Spleen (tissue), 11 donors: ENCODE measurements around the gene MICAL3. TPM values are rescaled to one million over a fixed set of nuclear protein-coding genes. Genes with fewer than 3 reads are reported as not detected.

ENCODE experiments used
- DNase-seq: peaks from one replicate; pipeline ENCODE4 v3.0.0-alpha.2; 2020
- H3K27ac ChIP-seq, 8 donors: fragments of 200-600 bp; sonication (generic) in 7 of 8; 1 replicate in 4 of 8; 2 replicates in 4 of 8; pipeline versions ENCODE4 v1.5.0 to v1.8.0; 2016 to 2021; ENCODE audit warnings: inconsistent platforms in 4 of 8, mild to moderate bottlenecking in 4 of 8, moderate library complexity in 1 of 8
- H3K27me3 ChIP-seq, 7 donors: fragments of 200-600 bp; sonication (generic) in 6 of 7; replicated peaks in 1 of 7; 1 replicate in 4 of 7; 2 replicates in 3 of 7; pipeline versions ENCODE4 v1.5.0 to v1.8.0; 2016 to 2021; ENCODE audit warnings: inconsistent platforms in 3 of 7, mild to moderate bottlenecking in 1 of 7
- H3K36me3 ChIP-seq, 6 donors: fragments of 200-600 bp; sonication (generic) in 5 of 6; 1 replicate in 4 of 6; 2 replicates in 2 of 6; pipeline versions ENCODE4 v1.5.0 to v1.8.0; 2016 to 2021; ENCODE audit warnings: inconsistent platforms in 2 of 6
- H3K4me1 ChIP-seq, 6 donors: fragments of 200-600 bp; sonication (generic) in 5 of 6; 1 replicate in 3 of 6; 2 replicates in 3 of 6; pipeline versions ENCODE4 v1.5.0 to v1.8.0; 2016 to 2021; ENCODE audit warnings: inconsistent platforms in 3 of 6
- H3K4me3 ChIP-seq, 8 donors: fragments of 200-600 bp; sonication (generic) in 7 of 8; 1 replicate in 4 of 8; 2 replicates in 4 of 8; pipeline versions ENCODE4 v1.5.0 to v1.8.0; 2016 to 2021; ENCODE audit warnings: inconsistent platforms in 4 of 8, mild to moderate bottlenecking in 4 of 8, moderate library complexity in 2 of 8
- H3K9me3 ChIP-seq, 8 donors: fragments of 200-600 bp; sonication (generic) in 7 of 8; 1 replicate in 4 of 8; 2 replicates in 4 of 8; pipeline versions ENCODE4 v1.5.0 to v1.8.0; 2016 to 2021; ENCODE audit warnings: inconsistent platforms in 4 of 8
- POLR2A ChIP-seq, 3 donors: fragments of 450-650 bp; IDR thresholded peaks; one replicate each; pipeline ENCODE4 v1.5.1; 2017; ENCODE audit warnings: antibody characterized with exemption in 3 of 3, mild to moderate bottlenecking in 1 of 3
- POLR2AphosphoS5 ChIP-seq, 3 donors: sonication (generic); formaldehyde crosslinking; IDR thresholded peaks; one replicate each; pipeline ENCODE4 v1.5.1; 2017; ENCODE audit warnings: antibody characterized with exemption in 3 of 3
- WGBS, 5 donors: extraction: QIAGEN DNeasy Blood & Tissue Kit in 3 of 5; methylation state at CpG; one replicate each; pipeline versions ENCODE4 v1.1.5 to v1.1.7; 2013 to 2018; 5-methylcytosine and 5-hydroxymethylcytosine counted together
- intact Hi-C: fragments of 100-400 bp; cut with DNase I; formaldehyde crosslinking; loops from one replicate; pipeline ENCODE4 v1.15.0; 2023; ENCODE audit warnings: low total_unique reads
- polyA plus RNA-seq, 3 donors: library from polyadenylated mRNA; stranded (reverse); fragments of 200-250 nt; gene quantifications; one replicate each; pipeline ENCODE4 v1.2.1, GENCODE V29; 2013
- total RNA-seq, 7 donors: library from RNA; depleted of rRNA in 3 of 7; stranded (reverse); fragments of >200 nt in 3 of 7; fragmentation: NEBNext Ultra II Directional in 4 of 7; extraction: Animal tissue kit (Norgen Biotek cat#: 25700) in 4 of 7; gene quantifications; one replicate each; pipeline versions ENCODE4 v1.1.0 to v1.2.1, GENCODE V29; 2016 to 2021
- TF ChIP-seq, protein P1 (sequence below), 11 experiments: fragments of 200-600 bp in 7 of 11; fragments of 450-650 bp in 4 of 11; sonication (generic) in 4 of 11; IDR thresholded peaks in 8 of 11; conservative IDR thresholded peaks in 3 of 11; 1 replicate in 7 of 11; 2 replicates in 4 of 11; pipeline versions ENCODE4 v1.4.0 to v1.8.0; 2016 to 2021; ENCODE audit warnings: antibody characterized with exemption in 11 of 11, inconsistent platforms in 4 of 11, mild to moderate bottlenecking in 1 of 11
- donor health status: healthy with polysubstance abuse.
- donor health status: DM: no; HTN: no; CAD: no; lungs with moderate emphysema.
- donor health status: DM: no; HTN: no; CAD: no.
- donor health status: Bipolar disorder and iron deficiency.
- donor health status: healthy.
- donor health status: DM: no; HTN: no; CAD: no.
- donor health status: DM: yes; HTN: yes; CAD: no.

MICAL3 gene
- total and polyA plus RNA-seq, 10 donors: 2.6 to 133 (median 75.2) TPM

DNA sequence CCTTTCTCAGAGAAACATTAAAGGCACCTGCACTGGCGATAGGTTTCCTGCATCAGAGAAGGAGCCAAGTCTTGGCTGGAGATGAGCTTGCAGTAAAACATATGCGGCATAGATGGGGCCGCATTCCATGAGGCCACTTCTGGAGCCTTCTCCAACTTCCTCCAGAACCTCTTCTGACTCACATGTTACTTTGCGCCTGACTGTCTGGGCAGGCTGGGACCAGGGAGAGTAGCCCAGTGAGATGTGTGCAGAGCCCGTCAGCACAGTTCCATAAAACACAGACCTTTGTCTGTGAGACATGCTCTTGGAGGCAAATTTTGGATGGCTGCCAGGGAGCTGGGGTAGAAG is 194.7 kb downstream of the MICAL3 start:
- 64 to 84% (median 82%) methylated on average over 5 of the region's 5 CpGs for WGBS, 5 donors
- peaks cover 0 to 99% (median 37%) of the 10 kb centered on the region in 6 donors for H3K36me3 ChIP-seq
- H3K4me1 ChIP-seq: peaks cover 15 to 48% (median 36%) of the 10 kb centered on the region in 6 donors
- no peak for TF ChIP-seq POLR2A (IDR thresholded peaks at IDR 0.05)
- TF ChIP-seq, protein P1, sequence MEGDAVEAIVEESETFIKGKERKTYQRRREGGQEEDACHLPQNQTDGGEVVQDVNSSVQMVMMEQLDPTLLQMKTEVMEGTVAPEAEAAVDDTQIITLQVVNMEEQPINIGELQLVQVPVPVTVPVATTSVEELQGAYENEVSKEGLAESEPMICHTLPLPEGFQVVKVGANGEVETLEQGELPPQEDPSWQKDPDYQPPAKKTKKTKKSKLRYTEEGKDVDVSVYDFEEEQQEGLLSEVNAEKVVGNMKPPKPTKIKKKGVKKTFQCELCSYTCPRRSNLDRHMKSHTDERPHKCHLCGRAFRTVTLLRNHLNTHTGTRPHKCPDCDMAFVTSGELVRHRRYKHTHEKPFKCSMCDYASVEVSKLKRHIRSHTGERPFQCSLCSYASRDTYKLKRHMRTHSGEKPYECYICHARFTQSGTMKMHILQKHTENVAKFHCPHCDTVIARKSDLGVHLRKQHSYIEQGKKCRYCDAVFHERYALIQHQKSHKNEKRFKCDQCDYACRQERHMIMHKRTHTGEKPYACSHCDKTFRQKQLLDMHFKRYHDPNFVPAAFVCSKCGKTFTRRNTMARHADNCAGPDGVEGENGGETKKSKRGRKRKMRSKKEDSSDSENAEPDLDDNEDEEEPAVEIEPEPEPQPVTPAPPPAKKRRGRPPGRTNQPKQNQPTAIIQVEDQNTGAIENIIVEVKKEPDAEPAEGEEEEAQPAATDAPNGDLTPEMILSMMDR (IDR thresholded peaks at IDR 0.05 in 8 of 11, conservative IDR thresholded peaks at IDR 0.05 in 3 of 11): no peak
- TF ChIP-seq POLR2AphosphoS5 (IDR thresholded peaks at IDR 0.05): no peak
- intact Hi-C loops: loop anchor here (2.0 to 5.0 kb wide), 2 partner anchors 198 to 241 kb away; no protein-coding TSS in a partner anchor
- no peaks in the 10 kb centered on the region for H3K27me3 ChIP-seq
- peak overlapping the region in 3 of 8 donors; percentile 81 to 89 (median 81) for H3K27ac ChIP-seq
- no peak for DNase-seq
- no peak overlapping the region for H3K4me3 ChIP-seq
- H3K9me3 ChIP-seq: no peaks in the 10 kb centered on the region

DNA sequence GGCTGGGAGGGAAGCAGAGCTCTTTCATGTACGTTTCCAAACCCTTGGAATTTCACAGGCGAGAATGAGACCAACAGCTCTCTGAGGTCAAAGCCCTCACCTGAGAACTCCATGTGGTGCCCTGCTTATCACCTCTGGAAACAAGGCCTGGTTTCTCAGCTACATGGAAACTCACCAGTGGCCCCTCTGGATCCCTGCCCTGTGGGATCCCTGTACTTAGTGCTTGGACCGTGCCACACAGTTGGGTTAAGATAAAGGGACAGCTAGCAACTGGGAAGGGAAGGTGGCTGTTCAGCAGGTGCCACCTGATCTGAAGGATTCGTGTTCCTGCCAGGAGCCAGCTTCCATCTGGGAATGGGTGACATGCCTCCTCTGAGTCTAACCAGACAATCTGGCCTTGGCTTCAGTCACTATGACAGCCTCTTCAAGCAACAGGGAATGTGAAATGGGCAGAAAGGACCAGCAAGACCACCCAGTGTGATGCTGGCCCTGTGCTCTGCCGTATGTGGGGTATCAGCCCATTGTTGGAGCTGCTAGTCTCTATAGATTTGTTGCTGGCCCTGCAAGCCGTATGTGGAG is 195.8 kb downstream of the MICAL3 start:
- WGBS, 5 donors: 87 to 97% (median 94%) methylated on average over 5 to 6 of the region's 6 CpGs
- Histone ChIP-seq H3K36me3 (peaks cover 0 to 98% (median 37%) of the 10 kb centered on the region in 6 donors), H3K27me3 (no peaks in the 10 kb centered on the region), H3K27ac (no peak overlapping the region), H3K9me3 (no peaks in the 10 kb centered on the region), H3K4me1 (peaks cover 15 to 44% (median 35%) of the 10 kb centered on the region in 6 donors), H3K4me3 (no peak overlapping the region)
- no peak for TF ChIP-seq POLR2A (IDR thresholded peaks at IDR 0.05)
- TF ChIP-seq, protein P1 (IDR thresholded peaks at IDR 0.05 in 8 of 11, conservative IDR thresholded peaks at IDR 0.05 in 3 of 11): no peak
- no peak for TF ChIP-seq POLR2AphosphoS5 (IDR thresholded peaks at IDR 0.05)
- DNase-seq: no peak
- intact Hi-C loops: no loop called here

DNA sequence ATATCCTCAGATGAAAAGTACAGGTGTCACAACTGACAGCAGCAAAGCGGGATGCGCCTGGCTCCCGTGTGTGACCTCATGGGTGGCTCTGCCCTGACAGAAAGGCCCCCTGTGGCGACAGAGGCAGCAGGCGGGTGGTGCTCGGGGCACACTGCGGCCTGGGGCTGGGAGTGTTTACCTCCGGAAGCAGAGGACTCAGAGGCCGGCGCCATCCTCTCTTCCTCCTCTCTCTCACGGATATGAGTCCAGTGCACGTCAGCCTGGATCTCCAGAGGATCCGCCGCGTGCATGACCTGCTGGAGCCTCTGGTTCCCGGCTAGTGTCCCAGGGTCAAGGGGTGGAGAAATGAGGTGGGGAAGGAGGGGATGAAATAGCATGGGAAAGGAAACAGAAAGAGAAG is 196.9 kb downstream of the MICAL3 start:
- Histone ChIP-seq H3K36me3 (peaks cover 0 to 96% (median 42%) of the 10 kb centered on the region in 6 donors), H3K4me1 (peaks cover 9 to 33% (median 26%) of the 10 kb centered on the region in 6 donors), H3K27me3 (no peaks in the 10 kb centered on the region), H3K27ac (no peak overlapping the region), H3K9me3 (no peaks in the 10 kb centered on the region), H3K4me3 (no peak overlapping the region)
- WGBS, 5 donors: 79 to 90% (median 87%) methylated on average over 16 of the region's 16 CpGs
- intact Hi-C loops: no loop called here
- TF ChIP-seq POLR2AphosphoS5 (IDR thresholded peaks at IDR 0.05) (peak in 1 of 3 donors; percentile 20), POLR2A (IDR thresholded peaks at IDR 0.05) (no peak)
- DNase-seq: peak; percentile 71

DNA sequence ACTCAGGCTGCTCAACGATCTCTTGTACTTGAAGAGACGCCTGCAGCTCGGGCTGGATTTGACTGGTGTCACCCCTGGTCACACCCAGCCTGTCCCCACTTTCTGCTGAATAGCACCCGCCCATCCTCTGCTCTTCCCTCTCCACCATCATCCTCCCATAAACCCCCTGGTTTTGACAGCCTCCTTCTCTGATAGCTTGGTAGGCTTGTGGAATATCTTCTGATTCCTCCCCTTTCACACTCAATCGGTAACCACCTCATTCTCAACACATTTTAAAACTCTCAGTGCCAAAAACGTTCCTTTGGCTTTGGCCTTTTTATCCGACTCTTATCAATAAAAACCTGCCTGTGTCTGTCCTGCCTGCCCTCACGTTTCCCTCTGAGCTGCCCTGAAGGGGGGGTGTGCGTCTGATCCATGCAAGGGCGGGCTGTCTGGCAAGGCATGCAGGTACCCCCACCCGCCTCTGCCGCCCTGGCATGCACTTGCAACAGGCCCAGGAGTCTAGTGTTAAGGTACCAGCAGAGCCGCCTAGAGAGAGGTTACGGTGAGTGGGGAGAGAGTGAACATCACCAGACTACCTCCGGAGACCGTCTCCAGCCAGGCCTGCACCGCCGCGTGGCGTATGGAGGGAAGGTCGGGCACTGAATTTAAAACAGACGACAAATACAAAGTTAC is 198.3 kb downstream of the MICAL3 start:
- intact Hi-C loops: no loop called here
- no peak overlapping the region for H3K4me3 ChIP-seq
- peaks cover 7 to 22% (median 17%) of the 10 kb centered on the region in 6 donors for H3K4me1 ChIP-seq
- no peaks in the 10 kb centered on the region for H3K9me3 ChIP-seq
- WGBS, 5 donors: 91 to 94% (median 94%) methylated on average over 22 of the region's 22 CpGs
- DNase-seq: no peak
- H3K27ac ChIP-seq: no peak overlapping the region
- H3K36me3 ChIP-seq: peaks cover 0 to 97% (median 55%) of the 10 kb centered on the region in 6 donors
- H3K27me3 ChIP-seq: no peaks in the 10 kb centered on the region
- TF ChIP-seq POLR2A (IDR thresholded peaks at IDR 0.05) (no peak), POLR2AphosphoS5 (IDR thresholded peaks at IDR 0.05) (no peak)
- TF ChIP-seq, protein P1 (IDR thresholded peaks at IDR 0.05 in 8 of 11, conservative IDR thresholded peaks at IDR 0.05 in 3 of 11): no peak
